Astrocyte (in vitro differentiated cells and primary cell): ENCODE measurements around the gene MPRIP. TPM values are rescaled to one million over a fixed set of nuclear protein-coding genes. Genes with fewer than 3 reads are reported as not detected.

ENCODE experiments used
- DNase-seq: peaks from one replicate; pipeline ENCODE4 v3.0.0-alpha.2; 2010; ENCODE audit warnings: low read depth
- FAIRE-seq: peaks from 2 replicates; lab custom pipeline; 2011; peaks lifted over from hg19 to GRCh38; lab: Jason Lieb, UNC
- H2AFZ ChIP-seq: 2 replicates; pipeline ENCODE4 v1.6.0; 2012; ENCODE audit warnings: low read depth, low read length, inconsistent platforms
- H3K27ac ChIP-seq: 2 replicates; pipeline ENCODE4 v1.5.1; 2011; ENCODE audit warnings: low read depth, low read length, inconsistent platforms
- H3K27me3 ChIP-seq: 2 replicates; pipeline ENCODE4 v1.6.0; 2011; ENCODE audit warnings: low read length, inconsistent platforms; ENCODE audit not compliant: insufficient read depth
- H3K36me3 ChIP-seq: 2 replicates; pipeline ENCODE4 v1.5.1; 2011; ENCODE audit warnings: low read length, inconsistent platforms; ENCODE audit not compliant: insufficient read depth
- H3K4me1 ChIP-seq: 2 replicates; pipeline ENCODE4 v1.5.1; 2011; ENCODE audit warnings: low read length, inconsistent platforms; ENCODE audit not compliant: insufficient read depth
- H3K4me2 ChIP-seq: 2 replicates; pipeline ENCODE4 v1.6.0; 2012; ENCODE audit warnings: low read length, inconsistent platforms
- H3K4me3 ChIP-seq: 2 replicates; pipeline ENCODE4 v1.5.1; 2011; ENCODE audit warnings: low read depth, mild to moderate bottlenecking, low read length, inconsistent platforms; ENCODE audit not compliant: insufficient read depth
- H3K79me2 ChIP-seq: 2 replicates; pipeline ENCODE4 v1.6.0; 2012; ENCODE audit warnings: mild to moderate bottlenecking, low read length, inconsistent platforms; ENCODE audit not compliant: insufficient read depth
- H3K9ac ChIP-seq: 2 replicates; pipeline ENCODE4 v1.6.0; 2012; ENCODE audit warnings: mild to moderate bottlenecking, low read length, inconsistent platforms
- H3K9me3 ChIP-seq: 2 replicates; pipeline ENCODE4 v1.5.1; 2012; ENCODE audit warnings: low read depth, mild to moderate bottlenecking, low read length, inconsistent platforms; ENCODE audit not compliant: insufficient read depth
- H4K20me1 ChIP-seq: 2 replicates; pipeline ENCODE4 v1.6.0; 2012; ENCODE audit warnings: low read length, inconsistent platforms; ENCODE audit not compliant: insufficient read depth
- H3K27ac Mint-ChIP-seq: one replicate; pipeline ENCODE4 v1.8.0; 2021; ENCODE audit warnings: mild to moderate bottlenecking, mixed read lengths; ENCODE audit not compliant: unreplicated experiment
- H3K27me3 Mint-ChIP-seq: one replicate; pipeline ENCODE4 v1.8.0; 2021; ENCODE audit warnings: low read depth, mixed read lengths; ENCODE audit not compliant: unreplicated experiment
- H3K36me3 Mint-ChIP-seq: one replicate; pipeline ENCODE4 v1.8.0; 2021; ENCODE audit warnings: low read depth, mixed read lengths; ENCODE audit not compliant: unreplicated experiment
- H3K4me1 Mint-ChIP-seq: one replicate; pipeline ENCODE4 v1.8.0; 2021; ENCODE audit warnings: low read depth, mixed read lengths; ENCODE audit not compliant: unreplicated experiment
- H3K4me3 Mint-ChIP-seq: one replicate; pipeline ENCODE4 v1.8.0; 2021; ENCODE audit warnings: mild to moderate bottlenecking, moderate library complexity, mixed read lengths; ENCODE audit not compliant: unreplicated experiment
- H3K9me3 Mint-ChIP-seq: one replicate; pipeline ENCODE4 v1.8.0; 2021; ENCODE audit warnings: mild to moderate bottlenecking, mixed read lengths; ENCODE audit not compliant: unreplicated experiment
- CTCF ChIP-seq: IDR thresholded peaks from 2 replicates; pipeline ENCODE4 v1.5.1; 2011; ENCODE audit warnings: low read depth, mild to moderate bottlenecking, inconsistent platforms, low read length, moderate library complexity; ENCODE audit not compliant: insufficient read depth
- EZH2 ChIP-seq: IDR thresholded peaks from 2 replicates; pipeline ENCODE4 v1.6.1; 2012; ENCODE audit warnings: mild to moderate bottlenecking, low read length, inconsistent platforms; ENCODE audit not compliant: insufficient read depth
- total RNA-seq: library from RNA; stranded (reverse); gene quantifications from 2 replicates; pipeline ENCODE4 v1.2.1, GENCODE V29; 2021

The MPRIP gene
- total RNA-seq, 1 donor from 2014 or later = 176 TPM

DNA sequence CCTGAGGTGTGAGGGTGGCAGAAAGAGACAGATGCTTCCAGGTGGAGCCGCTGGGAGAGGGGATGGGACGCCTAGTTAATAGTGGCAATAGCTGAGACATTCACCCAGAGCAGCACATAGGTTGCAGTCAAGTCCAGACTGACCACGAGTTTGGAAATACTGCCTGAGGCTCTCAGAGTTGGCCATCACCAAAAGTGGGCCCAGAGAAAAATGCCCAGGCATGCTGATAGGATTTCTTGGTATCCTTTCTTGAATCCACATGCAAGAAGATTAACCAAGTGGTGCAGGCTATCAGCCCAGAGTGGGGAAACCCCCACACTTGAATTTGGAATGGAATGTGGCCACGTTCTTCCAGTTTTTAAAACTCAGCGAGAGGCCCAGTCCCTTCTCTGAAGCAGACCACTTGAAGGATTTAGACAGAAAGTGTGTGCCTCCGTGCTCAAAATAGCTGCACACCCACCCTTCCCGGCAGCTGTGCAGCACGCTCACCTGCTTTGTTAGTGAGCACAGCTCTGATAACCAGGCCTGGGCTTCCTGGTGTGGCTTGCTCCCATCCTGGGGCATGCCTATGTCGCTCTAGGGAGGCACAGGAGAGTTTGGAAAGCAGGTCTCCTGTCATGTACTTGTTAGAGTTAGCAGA, 128.2 kb downstream of the MPRIP start:
- H2AFZ ChIP-seq = no peak overlapping the region
- no peaks in the 10 kb centered on the region for H3K4me1 ChIP-seq
- no peak overlapping the region for H3K27ac ChIP-seq
- DNase-seq = peak; percentile 37
- no peak for FAIRE-seq
- Mint-ChIP-seq H3K36me3 (peaks cover 26% of the 10 kb centered on the region), H3K4me1 (no peaks in the 10 kb centered on the region), H3K9me3 (no peaks in the 10 kb centered on the region), H3K27me3 (no peaks in the 10 kb centered on the region), H3K27ac (no peak overlapping the region), H3K4me3 (no peak overlapping the region)
- no peaks in the 10 kb centered on the region for H3K9me3 ChIP-seq
- no peak overlapping the region for H3K4me3 ChIP-seq
- H4K20me1 ChIP-seq = peaks cover 41% of the 10 kb centered on the region
- no peak overlapping the region for H3K4me2 ChIP-seq
- H3K36me3 ChIP-seq = peaks cover 48% of the 10 kb centered on the region
- H3K9ac ChIP-seq = no peak overlapping the region
- TF ChIP-seq EZH2 = no peak
- TF ChIP-seq CTCF = no peak
- no peaks in the 10 kb centered on the region for H3K27me3 ChIP-seq
- peaks cover 7% of the 10 kb centered on the region for H3K79me2 ChIP-seq

DNA sequence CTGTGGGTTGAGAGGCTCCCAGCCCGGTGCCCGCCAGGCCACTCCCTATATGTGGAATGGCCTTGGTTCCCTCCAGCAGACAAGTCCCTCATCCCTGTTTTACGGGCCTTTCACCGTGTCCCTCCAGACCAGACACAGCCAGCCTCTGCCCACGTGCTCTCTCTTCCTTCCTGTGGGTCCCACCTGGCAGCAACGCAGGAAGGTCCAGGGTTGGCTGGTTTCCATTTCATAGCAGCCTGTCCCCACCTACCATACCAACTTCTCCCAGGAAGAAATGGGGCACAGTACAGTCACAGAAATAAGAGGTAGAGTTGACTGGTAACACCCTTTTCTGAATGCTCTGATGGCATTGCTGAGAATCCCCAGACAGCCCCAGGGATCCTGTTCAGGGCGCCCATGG, 128.9 kb downstream of the MPRIP start:
- Histone ChIP-seq H3K9me3 (no peaks in the 10 kb centered on the region), H3K27ac (no peak overlapping the region), H3K4me2 (no peak overlapping the region), H4K20me1 (peaks cover 34% of the 10 kb centered on the region), H3K4me1 (no peaks in the 10 kb centered on the region), H3K79me2 (peaks cover 7% of the 10 kb centered on the region), H2AFZ (no peak overlapping the region), H3K27me3 (no peaks in the 10 kb centered on the region), H3K9ac (no peak overlapping the region), H3K4me3 (no peak overlapping the region), H3K36me3 (peaks cover 51% of the 10 kb centered on the region)
- Mint-ChIP-seq H3K36me3 (peaks cover 25% of the 10 kb centered on the region), H3K4me1 (no peaks in the 10 kb centered on the region), H3K27ac (no peak overlapping the region), H3K27me3 (no peaks in the 10 kb centered on the region), H3K9me3 (no peaks in the 10 kb centered on the region), H3K4me3 (no peak overlapping the region)
- FAIRE-seq (no peak), DNase-seq (no peak)
- TF ChIP-seq CTCF = no peak
- no peak for TF ChIP-seq EZH2

DNA sequence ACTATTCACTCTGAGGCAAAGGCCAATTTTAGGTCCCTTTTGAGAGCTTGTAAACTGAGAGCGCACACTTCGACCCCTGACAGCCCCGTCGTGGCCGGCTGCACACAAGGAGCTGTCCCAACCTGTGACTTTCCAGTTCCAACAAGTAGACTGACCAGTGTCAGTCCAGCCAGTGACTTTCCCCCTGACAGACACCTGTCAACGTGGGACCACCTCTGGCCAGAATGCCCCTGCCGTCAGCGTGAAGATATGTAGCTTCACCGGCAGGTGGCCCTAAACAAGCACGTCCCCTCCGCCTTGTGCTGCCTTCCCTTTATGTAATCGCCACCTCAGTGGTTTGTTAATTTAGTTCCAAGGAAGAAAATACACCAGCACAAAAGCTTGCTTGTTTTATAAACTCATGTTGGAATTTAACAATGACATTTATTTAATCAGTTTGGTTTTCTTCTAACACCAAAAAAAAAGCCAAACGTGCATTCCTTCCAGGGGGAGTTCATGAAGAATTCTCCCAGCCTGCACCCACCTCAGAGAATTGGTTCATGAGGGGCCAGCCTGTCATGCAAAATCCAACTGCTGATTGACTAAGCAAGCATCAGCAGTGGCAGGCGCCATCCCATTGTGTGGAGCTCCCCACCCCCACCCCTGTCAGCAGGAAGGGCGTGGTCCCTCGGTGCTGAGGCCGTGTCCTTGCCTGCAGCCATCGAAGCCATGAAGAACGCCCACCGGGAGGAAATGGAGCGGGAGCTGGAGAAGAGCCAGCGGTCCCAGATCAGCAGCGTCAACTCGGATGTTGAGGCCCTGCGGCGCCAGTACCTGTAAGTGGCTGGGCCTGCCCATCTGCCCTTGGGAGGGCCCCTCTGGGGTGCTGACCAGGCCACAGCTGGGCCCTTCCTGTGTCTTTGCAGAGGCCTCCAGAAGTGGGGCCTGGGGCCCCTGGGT, 130.0 kb downstream of the MPRIP start:
- Mint-ChIP-seq H3K36me3 (peaks cover 21% of the 10 kb centered on the region), H3K9me3 (no peaks in the 10 kb centered on the region), H3K4me3 (no peak overlapping the region), H3K27ac (no peak overlapping the region), H3K4me1 (no peaks in the 10 kb centered on the region), H3K27me3 (no peaks in the 10 kb centered on the region)
- no peak overlapping the region for H3K27ac ChIP-seq
- no peak overlapping the region for H2AFZ ChIP-seq
- TF ChIP-seq CTCF = peak; percentile 3
- TF ChIP-seq EZH2 = no peak
- no peak overlapping the region for H3K9ac ChIP-seq
- H3K4me1 ChIP-seq = no peaks in the 10 kb centered on the region
- H3K4me2 ChIP-seq = no peak overlapping the region
- no peaks in the 10 kb centered on the region for H3K27me3 ChIP-seq
- H3K4me3 ChIP-seq = no peak overlapping the region
- H3K36me3 ChIP-seq = peaks cover 51% of the 10 kb centered on the region
- DNase-seq = no peak
- peaks cover 24% of the 10 kb centered on the region for H4K20me1 ChIP-seq
- FAIRE-seq = no peak
- no peaks in the 10 kb centered on the region for H3K9me3 ChIP-seq
- H3K79me2 ChIP-seq = peaks cover 5% of the 10 kb centered on the region
